AG09319 (cell line): ENCODE data around the gene GSK3B.

Source experiments
- DNase-seq: peaks from one replicate; pipeline ENCODE4 v3.0.0-alpha.2; 2010; ENCODE audit warnings: low read depth; ENCODE audit errors: extremely low read depth
- CTCF ChIP-seq: IDR thresholded peaks from 2 replicates; pipeline ENCODE4 v1.5.1; 2011; ENCODE audit warnings: low read depth, mild to moderate bottlenecking, inconsistent platforms, low read length, moderate library complexity

Gene GSK3B

GRCh38 chr3:120093911-120094775 is at the start of gene GSK3B:
GSK3B (minus strand) TSS chr3:120094447; CDS start chr3:120093434, 1,013 bp downstream.
- no peak for TF ChIP-seq CTCF
- no peak for DNase-seq

- TF ChIP-seq CTCF: no peak
- DNase-seq: no peak
Measured at GRCh38 chr3:120143676-120144075, 49.4 kb upstream of the GSK3B start.

- DNase-seq: no peak
- TF ChIP-seq CTCF: no peak
Measured at GRCh38 chr3:120142236-120142635, 48.0 kb upstream of the GSK3B start.

GRCh38 chr3:120140098-120140742 is 46.0 kb upstream of the GSK3B start:
- DNase-seq: no peak
- no peak for TF ChIP-seq CTCF

GRCh38 chr3:120139140-120139539 is 44.9 kb upstream of the GSK3B start:
- DNase-seq: no peak
- no peak for TF ChIP-seq CTCF

- DNase-seq: no peak
- no peak for TF ChIP-seq CTCF
Measured at GRCh38 chr3:120137548-120137947, 43.3 kb upstream of the GSK3B start.

GRCh38 chr3:120130656-120131055 is 36.4 kb upstream of the GSK3B start:
- no peak for TF ChIP-seq CTCF
- DNase-seq: no peak
